ENCODE results near the gene S100PBP.

DNA sequence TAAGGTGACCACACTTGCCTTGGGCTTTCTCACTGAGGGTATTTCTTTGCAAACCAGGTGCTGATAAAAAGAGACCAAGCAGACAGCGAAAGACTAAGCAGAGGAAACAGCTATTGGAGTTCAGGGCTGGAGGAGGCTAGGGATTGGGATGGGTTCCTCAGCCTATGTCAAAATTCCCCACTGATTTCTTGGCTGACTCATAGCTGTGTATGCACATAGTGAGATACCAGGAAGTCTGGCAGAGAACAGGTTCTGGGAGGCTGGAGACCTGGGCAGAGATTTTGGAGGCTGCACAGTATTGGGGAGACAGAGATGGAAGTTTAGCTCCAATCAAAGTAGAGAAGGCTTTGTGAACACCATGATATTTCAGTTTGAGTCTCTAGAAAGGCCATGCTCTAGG, 25.6 kb upstream of the S100PBP start:
- TF ChIP-seq, protein P1, sequence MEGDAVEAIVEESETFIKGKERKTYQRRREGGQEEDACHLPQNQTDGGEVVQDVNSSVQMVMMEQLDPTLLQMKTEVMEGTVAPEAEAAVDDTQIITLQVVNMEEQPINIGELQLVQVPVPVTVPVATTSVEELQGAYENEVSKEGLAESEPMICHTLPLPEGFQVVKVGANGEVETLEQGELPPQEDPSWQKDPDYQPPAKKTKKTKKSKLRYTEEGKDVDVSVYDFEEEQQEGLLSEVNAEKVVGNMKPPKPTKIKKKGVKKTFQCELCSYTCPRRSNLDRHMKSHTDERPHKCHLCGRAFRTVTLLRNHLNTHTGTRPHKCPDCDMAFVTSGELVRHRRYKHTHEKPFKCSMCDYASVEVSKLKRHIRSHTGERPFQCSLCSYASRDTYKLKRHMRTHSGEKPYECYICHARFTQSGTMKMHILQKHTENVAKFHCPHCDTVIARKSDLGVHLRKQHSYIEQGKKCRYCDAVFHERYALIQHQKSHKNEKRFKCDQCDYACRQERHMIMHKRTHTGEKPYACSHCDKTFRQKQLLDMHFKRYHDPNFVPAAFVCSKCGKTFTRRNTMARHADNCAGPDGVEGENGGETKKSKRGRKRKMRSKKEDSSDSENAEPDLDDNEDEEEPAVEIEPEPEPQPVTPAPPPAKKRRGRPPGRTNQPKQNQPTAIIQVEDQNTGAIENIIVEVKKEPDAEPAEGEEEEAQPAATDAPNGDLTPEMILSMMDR (IDR thresholded peaks at IDR 0.05): no peak
- TF ChIP-seq ZBTB33 (IDR thresholded peaks at IDR 0.05; ENCODE audit: borderline replicate concordance, low read depth): no peak
- TF ChIP-seq NRF1 (IDR thresholded peaks at IDR 0.05; ENCODE audit: low read depth, low read length): no peak

Data from SK-N-SH (cell line).